T-helper 2 cell treated with Interferon-gamma antibody and Interleukin-4, amounts not matched to agents 100 ng/mL and 5 ng/mL, for 36 hours (primary cell): ENCODE data around the gene RPUSD3. TPM values are rescaled to one million over a fixed set of nuclear protein-coding genes. Genes with fewer than 3 reads are reported as not detected.
"Not testable (repeated sequence)": the region's sequence is repeated elsewhere in the genome, so short reads cannot be mapped to it uniquely, and the experiment has no call there.

Experiments
- intact Hi-C: fragments of 100-400 bp; cut with micrococcal nuclease; formaldehyde crosslinking; loops from one replicate; pipeline ENCODE4 v1.15.1; 2023
- total RNA-seq: library from RNA; stranded (reverse); gene quantifications from 2 replicates; pipeline ENCODE4 v1.2.3, GENCODE V29; 2022

The RPUSD3 gene
- total RNA-seq, 1 donor from 2014 or later: 54.1 TPM

- intact Hi-C loops: not testable (repeated sequence)
These were observed 21.4 kb upstream of the RPUSD3 start for GRCh38 chr3:9865125-9865637.

- intact Hi-C loops: no loop called here
These were observed 20.6 kb upstream of the RPUSD3 start for GRCh38 chr3:9864200-9864927.

DNA sequence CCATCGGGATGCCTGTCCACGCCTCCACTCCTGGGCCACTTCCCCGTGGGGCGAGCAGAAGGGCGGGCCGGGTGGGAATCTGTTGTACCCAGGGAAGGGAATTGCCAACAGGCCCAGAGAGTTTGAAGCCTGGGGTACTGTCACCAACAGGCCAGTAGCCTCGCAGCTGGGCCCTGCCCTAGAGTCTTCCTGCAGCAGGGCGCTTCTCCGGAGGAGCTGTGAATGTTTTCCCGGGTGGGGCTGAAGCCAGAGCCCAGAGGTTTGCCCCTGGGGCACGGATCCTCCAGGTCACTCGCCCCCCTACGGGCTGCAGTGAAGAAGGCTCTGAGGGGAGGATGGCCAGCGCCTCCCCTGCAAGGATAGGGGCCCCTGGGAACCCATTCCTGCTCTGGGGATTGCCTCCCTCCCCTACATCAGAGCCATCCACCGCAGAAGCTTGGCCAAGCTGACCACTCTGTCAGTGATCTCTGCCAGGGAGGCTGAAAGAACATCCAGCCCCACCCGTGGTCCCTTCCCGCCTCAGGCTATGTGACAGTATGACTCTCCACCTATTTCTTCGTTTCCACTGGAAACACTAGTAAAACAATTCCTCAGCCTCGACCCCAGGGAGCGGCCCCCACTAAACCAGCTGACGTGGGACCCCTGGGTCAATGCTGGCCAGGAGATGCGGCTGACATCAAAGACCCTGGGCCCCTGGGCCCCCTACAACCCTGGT is 19.4 kb upstream of the RPUSD3 start:
- intact Hi-C loops: no loop called here

DNA sequence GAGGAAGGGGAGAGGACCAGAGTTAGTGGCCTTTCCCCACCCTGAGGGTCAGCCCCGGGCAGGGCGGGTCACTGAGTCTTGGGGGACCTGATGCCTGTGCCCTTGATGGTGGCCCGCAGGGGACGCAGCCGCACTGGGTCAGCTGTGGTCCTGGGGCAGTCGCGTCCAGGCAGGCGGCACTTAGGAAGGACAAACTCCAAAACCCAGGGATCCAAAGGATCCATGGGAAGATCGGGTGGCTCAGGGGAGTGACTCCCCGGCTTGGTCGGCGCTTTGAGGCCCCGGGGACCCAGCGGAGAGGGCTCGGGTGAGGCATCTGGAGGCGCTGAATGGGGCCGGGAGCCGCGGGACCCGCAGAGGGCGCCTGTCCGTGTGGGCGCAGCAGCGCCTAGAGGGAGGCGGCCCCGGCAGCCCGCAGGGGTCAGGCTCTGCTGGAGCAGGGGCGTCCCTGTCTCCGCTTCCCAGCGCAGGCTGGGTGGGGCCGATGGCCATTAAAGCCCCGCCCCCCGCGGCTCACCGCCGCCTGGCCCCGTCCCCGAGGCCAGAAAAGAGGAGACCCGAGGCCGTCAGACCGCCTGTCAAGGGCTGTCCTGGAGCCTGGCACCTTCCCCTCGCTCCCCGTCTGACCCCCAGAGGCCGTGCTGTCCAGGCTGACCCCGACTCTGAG is 18.7 kb upstream of the RPUSD3 start:
- intact Hi-C loops: no loop called here

GRCh38 chr3:9861626-9862130 is 17.9 kb upstream of the RPUSD3 start:
- intact Hi-C loops: no loop called here

DNA sequence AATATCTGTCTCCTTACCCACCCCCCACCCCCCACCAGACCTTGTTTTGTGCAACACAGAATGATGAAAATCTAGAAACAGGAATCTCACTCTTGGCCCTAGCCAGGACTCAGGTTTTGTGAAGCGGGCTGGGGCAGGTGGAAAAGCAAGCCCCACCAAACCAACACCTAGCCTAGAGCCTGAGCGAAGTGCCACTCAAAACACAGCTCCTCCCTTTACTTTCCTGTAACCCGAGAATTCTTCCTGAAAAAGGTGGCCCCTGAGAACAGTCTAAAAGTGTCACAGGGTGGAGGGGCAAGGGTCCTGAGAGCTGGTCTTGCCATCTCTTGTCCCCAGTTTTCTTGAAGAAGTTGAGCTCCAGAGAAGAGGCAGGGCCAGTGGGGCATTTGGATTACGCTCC is 17.4 kb upstream of the RPUSD3 start:
- intact Hi-C loops: no loop called here

DNA sequence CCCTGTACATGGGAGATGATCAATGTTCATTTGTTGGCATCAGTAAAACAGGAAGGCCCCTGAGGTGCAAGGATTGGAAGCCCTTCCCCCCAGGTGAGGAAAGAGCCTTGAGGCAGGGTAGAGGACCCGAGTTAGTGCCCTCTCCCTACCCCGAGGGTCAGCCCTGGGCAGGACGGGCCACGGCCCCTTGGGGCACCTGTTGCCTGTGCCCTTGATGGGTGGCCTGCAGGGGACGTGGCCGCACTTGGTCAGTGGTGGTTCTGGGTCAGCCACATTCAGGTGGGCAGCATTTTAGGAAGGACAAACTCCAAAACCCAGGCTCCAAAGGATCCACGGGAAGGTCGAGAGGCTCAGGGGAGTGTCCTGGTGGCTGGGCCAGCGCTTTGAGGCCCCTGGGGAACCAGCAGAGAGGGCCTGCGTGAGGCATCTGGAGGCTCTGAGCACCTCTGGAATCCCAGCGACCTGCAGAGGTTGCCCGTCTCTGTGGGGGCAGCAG is 15.8 kb upstream of the RPUSD3 start:
- intact Hi-C loops: no loop called here

DNA sequence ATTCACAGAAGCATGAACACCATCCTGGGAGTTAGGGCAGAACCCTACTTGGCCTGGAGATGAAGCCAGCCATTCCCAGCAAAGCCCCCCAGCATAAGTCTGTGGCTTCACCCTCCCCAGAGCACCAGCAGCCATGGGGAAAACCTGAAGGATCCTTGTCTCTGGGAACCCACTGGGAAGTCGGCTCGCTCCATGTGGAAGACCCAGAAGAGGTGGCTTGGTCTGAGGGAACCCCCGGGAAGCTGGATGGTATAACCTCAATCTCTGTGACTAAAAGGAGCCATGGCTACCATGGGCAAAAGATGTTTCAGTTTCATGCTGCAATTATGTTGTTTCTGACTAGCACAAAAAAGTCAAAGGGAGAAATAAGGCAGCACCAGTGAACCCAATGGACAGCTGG is 11.8 kb upstream of the RPUSD3 start:
- intact Hi-C loops: no loop called here

DNA sequence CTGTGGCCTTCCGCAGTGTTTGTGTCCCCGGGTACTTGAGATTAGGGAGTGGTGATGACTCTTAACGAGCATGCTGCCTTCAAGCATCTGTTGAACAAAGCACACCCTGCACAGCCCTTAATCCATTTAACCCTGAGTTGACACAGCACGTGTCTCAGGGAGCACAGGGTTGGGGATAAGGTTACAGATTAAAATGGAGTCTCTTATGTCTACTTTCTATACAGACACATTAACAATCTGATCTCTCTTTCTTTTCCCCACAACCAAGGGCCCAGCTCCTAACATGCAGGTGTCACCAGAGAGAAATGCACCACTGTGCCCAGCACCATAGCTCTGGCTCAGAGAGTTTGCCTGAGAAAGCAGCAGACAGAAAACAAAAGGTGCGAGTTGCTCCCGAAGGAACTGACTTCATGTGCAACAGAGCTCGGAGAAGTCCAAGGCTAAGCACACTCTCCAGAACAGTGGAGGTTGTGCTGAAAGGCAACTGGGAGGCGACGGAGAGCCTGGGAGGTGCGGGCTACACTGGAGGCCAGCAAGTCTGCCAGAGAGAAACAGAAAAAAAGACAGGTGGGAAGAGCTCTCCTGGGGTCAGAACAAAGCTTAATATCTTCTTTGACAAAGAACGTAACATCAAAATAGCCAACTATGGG is 10.6 kb upstream of the RPUSD3 start:
- intact Hi-C loops: not testable (repeated sequence)

GRCh38 chr3:9852528-9852927 is 8.7 kb upstream of the RPUSD3 start:
- intact Hi-C loops: no loop called here

GRCh38 chr3:9851926-9852325 is 8.1 kb upstream of the RPUSD3 start:
- intact Hi-C loops: not testable (repeated sequence)

DNA sequence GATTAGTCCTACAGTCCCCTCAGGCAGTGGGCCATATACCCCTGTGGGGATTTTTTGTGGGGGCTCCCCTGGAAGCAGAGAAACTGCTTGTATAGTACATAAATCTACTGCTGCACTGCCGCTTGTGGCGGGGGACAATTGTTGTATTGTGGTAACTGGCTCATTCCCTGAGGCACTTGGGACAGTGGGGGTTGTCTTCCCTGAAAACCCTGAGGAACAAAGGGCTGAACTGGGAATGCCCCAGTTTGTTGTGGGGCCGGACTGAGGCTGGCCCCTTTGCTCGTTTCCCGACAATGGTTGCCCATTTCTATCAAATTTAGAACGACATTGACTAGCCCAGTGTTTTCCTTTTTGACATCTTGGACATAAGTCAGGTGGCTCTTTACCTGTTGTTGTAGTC is 7.6 kb upstream of the RPUSD3 start:
- intact Hi-C loops: not testable (repeated sequence)

DNA sequence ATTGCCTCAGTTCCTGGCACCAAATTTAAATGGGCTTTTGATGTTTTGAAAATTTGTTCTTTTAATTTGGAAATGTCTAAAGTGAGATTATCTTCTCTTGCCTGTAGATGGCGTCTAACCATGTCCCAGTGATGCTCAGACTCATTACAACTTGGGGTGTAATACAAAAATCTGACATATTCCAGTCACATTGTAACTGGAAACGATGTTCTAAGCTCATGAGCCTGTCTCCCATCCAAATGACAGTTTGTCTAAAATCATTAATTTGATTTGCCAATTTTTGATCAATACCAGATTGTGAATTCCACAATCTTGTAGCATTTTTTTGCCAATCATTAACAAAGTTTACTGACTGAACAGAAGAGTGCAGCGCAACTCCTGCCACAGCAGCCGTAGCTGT is 5.1 kb upstream of the RPUSD3 start:
- intact Hi-C loops: loop anchor here (10.0 kb wide), 1 partner anchor 266 kb away; the partner anchor contains the start of gene BRK1

- intact Hi-C loops: loop anchor here (10.0 kb wide), 1 partner anchor 267 kb away; the partner anchor contains the start of gene BRK1
These were observed 4.1 kb upstream of the RPUSD3 start for GRCh38 chr3:9847870-9848269.

DNA sequence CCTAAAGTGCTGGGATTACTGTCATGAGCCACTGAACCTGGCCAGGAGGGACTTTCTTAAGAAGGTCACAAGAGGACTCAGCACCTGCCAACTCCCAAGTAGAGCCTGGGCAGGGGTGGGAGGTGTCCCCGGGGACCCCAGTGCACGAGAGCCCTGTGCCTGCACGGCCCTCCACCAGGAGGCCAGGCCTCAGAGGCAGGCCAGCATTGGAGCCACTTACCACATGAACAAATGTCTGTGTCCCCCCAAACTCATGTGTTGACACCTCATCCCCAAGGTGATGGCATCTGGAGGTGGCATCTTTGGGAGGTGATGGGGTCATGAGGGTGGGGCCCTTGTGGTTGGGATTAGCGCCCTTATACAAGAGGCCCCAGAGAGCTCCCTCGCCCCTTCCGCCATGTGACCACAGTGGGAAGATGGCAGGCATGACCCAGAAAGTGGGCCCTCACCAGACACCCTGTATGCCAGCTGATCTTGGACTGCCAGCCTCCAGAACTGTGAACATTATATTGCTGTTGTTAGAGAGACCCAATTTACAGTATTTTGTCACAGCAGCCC is 3.2 kb upstream of the RPUSD3 start:
- intact Hi-C loops: loop anchor here (10.0 kb wide), 1 partner anchor 268 kb away; the partner anchor contains the start of gene BRK1

DNA sequence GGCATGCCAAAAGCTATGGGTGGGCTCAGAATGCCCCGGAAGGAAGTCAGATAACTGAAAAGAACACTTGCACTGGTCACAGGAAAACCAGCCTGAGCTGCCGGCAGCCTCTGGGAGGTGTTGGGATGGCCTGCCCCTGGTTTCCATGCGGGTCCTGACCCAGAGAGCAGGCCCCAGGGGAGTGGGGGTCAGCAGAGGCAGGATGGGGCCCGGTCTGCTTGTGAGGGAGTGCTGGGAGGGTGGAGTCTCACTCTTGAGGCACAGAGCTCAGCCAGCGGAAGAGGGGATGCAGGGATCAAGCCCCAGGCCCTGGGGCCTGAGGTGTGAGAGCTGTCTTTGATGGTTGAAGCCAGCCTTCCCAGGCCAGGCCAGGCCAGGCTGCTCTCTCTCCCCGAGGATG is 2.4 kb upstream of the RPUSD3 start:
- intact Hi-C loops: loop anchor here (10.0 kb wide), 1 partner anchor 269 kb away; the partner anchor contains the start of gene BRK1

GRCh38 chr3:9841015-9841414 is 2.8 kb downstream of the RPUSD3 start:
- intact Hi-C loops: loop anchor here (5.0 to 10.0 kb wide), 4 partner anchors 109 to 481 kb away; partner anchors contain the start of genes BRK1, BRPF1, FANCD2 and SEC13

DNA sequence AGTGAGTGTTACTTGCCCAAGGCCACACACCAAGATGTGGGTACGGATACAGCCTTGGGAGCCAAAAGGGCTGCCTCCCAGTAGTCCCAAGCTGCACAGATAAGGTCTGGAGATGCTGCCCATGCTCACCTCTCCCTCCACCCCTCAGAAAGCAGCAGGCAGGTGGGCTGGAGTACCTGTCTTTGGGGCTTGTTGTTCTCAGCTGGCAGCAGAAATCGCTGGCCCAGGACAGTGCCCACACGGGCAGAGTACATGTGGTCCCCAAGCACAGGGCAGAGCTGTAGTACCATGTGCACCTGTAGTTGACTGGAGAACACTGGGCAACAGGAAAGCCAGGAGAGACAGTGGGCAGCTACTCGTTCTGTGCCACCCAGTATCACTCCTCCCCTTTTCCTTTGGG is 5.0 kb downstream of the RPUSD3 start:
- intact Hi-C loops: no loop called here

DNA sequence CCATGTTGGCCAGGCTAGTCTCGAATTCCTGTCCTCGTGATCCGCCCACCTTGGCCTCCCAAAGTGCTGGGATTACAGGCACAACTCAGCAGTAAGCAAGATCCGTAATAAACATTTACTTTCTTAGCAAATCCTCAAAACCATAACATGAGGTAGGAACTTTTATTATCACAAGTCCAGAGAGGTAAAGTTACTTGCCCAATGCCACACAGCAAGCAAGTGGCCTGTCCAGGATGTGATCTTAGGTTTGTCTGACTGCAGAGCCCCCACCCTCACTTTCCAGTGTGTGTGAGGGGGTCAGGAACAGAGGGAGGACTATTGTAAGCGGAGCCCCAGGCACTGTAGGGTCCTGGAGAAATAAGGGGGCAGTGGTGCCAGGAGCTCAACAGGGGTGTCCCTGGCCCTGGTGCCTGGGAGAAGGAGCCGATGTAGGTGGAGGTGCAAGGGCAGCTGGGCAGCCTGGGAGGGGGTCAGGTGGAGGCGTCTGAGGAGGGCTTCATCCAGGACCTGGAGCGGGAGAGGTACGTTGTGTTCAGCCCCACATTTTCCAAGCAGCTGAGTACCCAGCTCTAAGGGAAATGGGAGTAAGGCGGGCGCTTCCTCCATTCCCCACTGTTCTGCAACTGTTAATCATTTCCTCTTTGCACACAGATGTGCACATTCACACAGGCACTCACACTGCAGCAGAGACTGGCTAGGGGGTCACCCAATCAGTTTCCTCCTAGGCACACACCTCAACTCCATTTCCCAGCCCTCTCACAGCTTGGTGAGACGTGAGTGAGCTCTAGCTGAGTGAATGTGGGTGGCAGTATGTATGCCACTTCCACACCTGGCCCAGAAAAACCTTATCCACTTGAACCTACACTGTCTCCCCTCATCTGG is 5.9 kb downstream of the RPUSD3 start:
- intact Hi-C loops: no loop called here
